Mesendoderm (in vitro differentiated cells): ENCODE measurements around the gene ROR1. TPM values are rescaled to one million over a fixed set of nuclear protein-coding genes. Genes with fewer than 3 reads are reported as not detected.

Experiments used
- DNase-seq: peaks from one replicate; pipeline ENCODE4 v3.0.0; 2013
- H2AK5ac ChIP-seq: 2 replicates; pipeline ENCODE4 v1.6.1; 2013; ENCODE audit warnings: low read length, inconsistent platforms
- H2BK120ac ChIP-seq: 2 replicates; pipeline ENCODE4 v1.6.1; 2013; ENCODE audit warnings: low read depth, mild to moderate bottlenecking, low read length, moderate library complexity, mixed read lengths
- H2BK15ac ChIP-seq: replicated peaks from 2 replicates; pipeline ENCODE4 v1.6.1; 2013; ENCODE audit warnings: low read depth, mild to moderate bottlenecking, moderate library complexity
- H2BK5ac ChIP-seq: 2 replicates; pipeline ENCODE4 v1.6.1; 2013; ENCODE audit warnings: low read length, inconsistent platforms
- H3K18ac ChIP-seq: 2 replicates; pipeline ENCODE4 v1.6.1; 2013; ENCODE audit warnings: mild to moderate bottlenecking, low read length, mixed read lengths
- H3K23ac ChIP-seq: one replicate; pipeline ENCODE4 v1.6.1; 2013; ENCODE audit warnings: low read length
- H3K27ac ChIP-seq: 2 replicates; pipeline ENCODE4 v1.5.1; 2013; ENCODE audit warnings: low read depth, mild to moderate bottlenecking, inconsistent platforms, low read length, moderate library complexity
- H3K27me3 ChIP-seq: 2 replicates; pipeline ENCODE4 v1.6.1; 2013; ENCODE audit warnings: low read length, control low read depth, mild to moderate bottlenecking, inconsistent platforms; ENCODE audit not compliant: insufficient read depth, poor library complexity
- H3K36me3 ChIP-seq: 2 replicates; pipeline ENCODE4 v1.6.1; 2013; ENCODE audit warnings: low read length, inconsistent platforms; ENCODE audit not compliant: control insufficient read depth, insufficient read depth
- H3K4ac ChIP-seq: one replicate; pipeline ENCODE4 v1.6.1; 2013; ENCODE audit warnings: low read depth, mild to moderate bottlenecking, low read length, moderate library complexity
- H3K4me1 ChIP-seq: 2 replicates; pipeline ENCODE4 v1.6.1; 2013; ENCODE audit warnings: low read depth, low read length, inconsistent platforms; ENCODE audit not compliant: control insufficient read depth
- H3K4me2 ChIP-seq: 2 replicates; pipeline ENCODE4 v1.6.1; 2013; ENCODE audit warnings: low read length
- H3K4me3 ChIP-seq: 2 replicates; pipeline ENCODE4 v1.5.1; 2013; ENCODE audit warnings: mild to moderate bottlenecking, low read length
- H3K56ac ChIP-seq: one replicate; pipeline ENCODE4 v1.6.1; 2013; ENCODE audit warnings: low read length
- H3K79me1 ChIP-seq: 2 replicates; pipeline ENCODE4 v1.6.1; 2013; ENCODE audit warnings: low read length, inconsistent platforms
- H3K79me2 ChIP-seq: 2 replicates; pipeline ENCODE4 v1.6.1; 2013; ENCODE audit warnings: mild to moderate bottlenecking, low read length; ENCODE audit not compliant: control insufficient read depth, insufficient read depth
- H3K9ac ChIP-seq: 2 replicates; pipeline ENCODE4 v1.6.1; 2013; ENCODE audit warnings: low read length, inconsistent platforms
- H4K5ac ChIP-seq: one replicate; pipeline ENCODE4 v1.6.1; 2013; ENCODE audit warnings: low read length
- H4K8ac ChIP-seq: one replicate; pipeline ENCODE4 v1.6.1; 2013; ENCODE audit warnings: low read depth, mild to moderate bottlenecking, control low read depth, low read length, moderate library complexity
- WGBS: extraction: QIAGEN DNeasy Blood & Tissue Kit; methylation state at CpG from one replicate; pipeline ENCODE4 v1.1.7; 2013; ENCODE audit warnings: low lambda C conversion rate, missing lambda C conversion rate; ENCODE audit not compliant: insufficient coverage; ENCODE audit errors: extremely low coverage; 5-methylcytosine and 5-hydroxymethylcytosine counted together
- small RNA-seq: library from polyadenylated mRNA; stranded (forward); fragments of <200 nt; extraction: miRNeasy Mini kit (QIAGEN cat#:217004); gene quantifications from one replicate; pipeline ENCODE3, GENCODE V24; 2013; ENCODE audit not compliant: insufficient read depth

ROR1 gene

DNA sequence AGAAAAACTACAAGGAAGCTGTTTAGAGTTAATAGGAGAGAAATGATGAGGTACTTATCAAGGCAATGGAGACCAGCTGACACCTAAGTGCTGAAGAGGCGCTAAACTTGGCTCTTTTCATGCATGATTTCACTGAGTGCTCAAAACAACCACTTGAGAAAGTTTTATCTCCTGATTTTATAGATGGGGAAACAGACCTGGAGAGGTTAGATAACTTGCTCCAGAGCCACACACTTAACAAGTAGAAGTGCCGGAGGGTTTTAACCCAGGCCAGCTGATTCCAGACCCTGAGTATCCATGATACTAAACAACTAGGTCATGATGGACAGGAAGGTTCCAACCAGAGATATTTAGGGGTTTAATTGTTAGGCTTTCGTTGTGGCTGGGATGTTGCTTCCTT is 455.5 kb downstream of the ROR1 start:
- Histone ChIP-seq H3K4me3 (no peak overlapping the region), H3K9ac (no peak overlapping the region), H3K4me2 (no peak overlapping the region), H3K4ac (no peak overlapping the region), H3K36me3 (no peaks in the 10 kb centered on the region), H3K79me1 (no peaks in the 10 kb centered on the region), H3K79me2 (no peaks in the 10 kb centered on the region), H3K4me1 (peaks cover 2% of the 10 kb centered on the region), H2BK120ac (no peak overlapping the region), H3K27ac (no peak overlapping the region), H3K23ac (no peak overlapping the region), H2BK5ac (no peak overlapping the region), H4K5ac (no peak overlapping the region), H2BK15ac (no peak overlapping the region), H3K56ac (no peak overlapping the region), H2AK5ac (no peak overlapping the region), H3K18ac (no peak overlapping the region), H4K8ac (no peak overlapping the region), H3K27me3 (no peaks in the 10 kb centered on the region)
- WGBS, result no CpG with 5 or more reads among the region's 3 CpGs
- peak; percentile 82 for DNase-seq

Small RNAs within 50 kb of the gene (small RNA-seq; reads per million reads assigned to genes)
- not detected for gene RF00019
- not detected for gene RNU6-809P
